ENCODE data around the gene CELA2A.

DNA sequence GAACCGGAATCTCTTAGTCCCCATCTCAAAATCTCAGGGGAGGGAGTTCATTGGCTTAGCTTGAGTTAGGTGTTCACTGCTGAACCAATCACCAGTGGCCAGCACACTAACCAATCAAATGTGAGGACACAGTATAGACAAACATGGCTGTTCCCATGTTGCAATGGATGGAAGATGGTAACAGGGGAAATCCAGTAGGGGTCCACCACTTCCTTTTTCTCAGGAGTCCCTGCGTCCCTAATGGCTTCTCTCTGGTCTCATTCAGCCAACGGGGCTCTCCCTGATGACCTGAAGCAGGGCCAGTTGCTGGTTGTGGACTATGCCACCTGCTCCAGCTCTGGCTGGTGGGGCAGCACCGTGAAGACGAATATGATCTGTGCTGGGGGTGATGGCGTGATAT is 29.1 kb downstream of the CELA2A start:
- TF ChIP-seq, protein P1, sequence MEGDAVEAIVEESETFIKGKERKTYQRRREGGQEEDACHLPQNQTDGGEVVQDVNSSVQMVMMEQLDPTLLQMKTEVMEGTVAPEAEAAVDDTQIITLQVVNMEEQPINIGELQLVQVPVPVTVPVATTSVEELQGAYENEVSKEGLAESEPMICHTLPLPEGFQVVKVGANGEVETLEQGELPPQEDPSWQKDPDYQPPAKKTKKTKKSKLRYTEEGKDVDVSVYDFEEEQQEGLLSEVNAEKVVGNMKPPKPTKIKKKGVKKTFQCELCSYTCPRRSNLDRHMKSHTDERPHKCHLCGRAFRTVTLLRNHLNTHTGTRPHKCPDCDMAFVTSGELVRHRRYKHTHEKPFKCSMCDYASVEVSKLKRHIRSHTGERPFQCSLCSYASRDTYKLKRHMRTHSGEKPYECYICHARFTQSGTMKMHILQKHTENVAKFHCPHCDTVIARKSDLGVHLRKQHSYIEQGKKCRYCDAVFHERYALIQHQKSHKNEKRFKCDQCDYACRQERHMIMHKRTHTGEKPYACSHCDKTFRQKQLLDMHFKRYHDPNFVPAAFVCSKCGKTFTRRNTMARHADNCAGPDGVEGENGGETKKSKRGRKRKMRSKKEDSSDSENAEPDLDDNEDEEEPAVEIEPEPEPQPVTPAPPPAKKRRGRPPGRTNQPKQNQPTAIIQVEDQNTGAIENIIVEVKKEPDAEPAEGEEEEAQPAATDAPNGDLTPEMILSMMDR (optimal IDR thresholded peaks at IDR 0.05 in 1 of 3, IDR thresholded peaks at IDR 0.05 in 1 of 3, conservative IDR thresholded peaks at IDR 0.05 in 1 of 3; ENCODE audit: extremely low read depth in 1 of 3, insufficient read depth in 2 of 3, low read length in 3 of 3): no peak
- TF ChIP-seq EZH2 (IDR thresholded peaks at IDR 0.05; ENCODE audit: low read length): no peak

All from keratinocyte (primary cell).